Stomach (tissue), 9 donors: ENCODE measurements around the gene ITGA1. TPM values are rescaled to one million over a fixed set of nuclear protein-coding genes. Genes with fewer than 3 reads are reported as not detected.

Experiments
- DNase-seq, 2 donors: peaks; one replicate each; pipeline versions ENCODE4 v3.0.0 to v3.0.0-alpha.2; 2013 to 2019
- H3K27ac ChIP-seq, 5 donors: fragments of 200-600 bp in 4 of 5; sonication (generic) in 4 of 5; one replicate each; pipeline ENCODE4 v1.5.1; 2013 to 2019; ENCODE audit warnings: mild to moderate bottlenecking in 1 of 5, moderate library complexity in 1 of 5
- H3K27me3 ChIP-seq, 3 donors: fragments of 200-600 bp; sonication (generic); one replicate each; pipeline ENCODE4 v1.5.1; 2017 to 2019; ENCODE audit warnings: mixed run types in 1 of 3
- H3K36me3 ChIP-seq, 4 donors: fragments of 200-600 bp; sonication (generic); 1 replicate in 3 of 4; 2 replicates in 1 of 4; pipeline ENCODE4 v1.5.1; 2016 to 2019
- H3K4me1 ChIP-seq, 4 donors: fragments of 200-600 bp; sonication (generic); one replicate each; pipeline ENCODE4 v1.5.1; 2016 to 2019
- H3K4me3 ChIP-seq, 4 donors: fragments of 200-600 bp; sonication (generic) in 3 of 4; one replicate each; pipeline ENCODE4 v1.5.1; 2016 to 2019; ENCODE audit warnings: mild to moderate bottlenecking in 1 of 4
- H3K9me3 ChIP-seq, 4 donors: fragments of 200-600 bp; sonication (generic); one replicate each; pipeline ENCODE4 v1.5.1; 2016 to 2019
- CTCF ChIP-seq, 7 experiments: fragments of 450-650 bp in 4 of 7; fragments of 200-600 bp in 3 of 7; sonication (generic) in 3 of 7; IDR thresholded peaks; one replicate each; pipeline ENCODE4 v1.5.1; 2016 to 2019; ENCODE audit warnings: antibody characterized with exemption in 7 of 7, control low read depth in 2 of 7, mild to moderate bottlenecking in 1 of 7
- EP300 ChIP-seq: sonication (generic); formaldehyde crosslinking; IDR thresholded peaks from one replicate; pipeline ENCODE4 v1.6.1; 2017; ENCODE audit warnings: antibody characterized with exemption
- POLR2A ChIP-seq, 4 donors: fragments of 450-650 bp; IDR thresholded peaks; one replicate each; pipeline ENCODE4 v1.6.1; 2016; ENCODE audit warnings: antibody characterized with exemption in 4 of 4, control low read depth in 2 of 4, mild to moderate bottlenecking in 1 of 4, moderate library complexity in 1 of 4
- POLR2AphosphoS5 ChIP-seq, 3 donors: sonication (generic); formaldehyde crosslinking; IDR thresholded peaks; one replicate each; pipeline ENCODE4 v1.6.1; 2016; ENCODE audit warnings: antibody characterized with exemption in 3 of 3
- WGBS, 5 donors: extraction: QIAGEN DNeasy Blood & Tissue Kit in 3 of 5; methylation state at CpG; one replicate each; pipeline versions ENCODE4 v1.1.5 to v1.1.7; 2013 to 2018; 5-methylcytosine and 5-hydroxymethylcytosine counted together
- intact Hi-C: fragments of 100-400 bp; cut with DNase I; formaldehyde crosslinking; loops from one replicate; pipeline ENCODE4 v1.15.1; 2023; ENCODE audit warnings: low total_unique reads
- polyA plus RNA-seq, 3 donors: library from polyadenylated mRNA; stranded (reverse); fragments of 200-250 nt; gene quantifications; one replicate each; pipeline ENCODE4 v1.2.3, GENCODE V29; 2013
- total RNA-seq, 5 donors: library from RNA; depleted of rRNA; stranded (reverse); fragments of >200 nt; gene quantifications; one replicate each; pipeline versions ENCODE4 v1.1.0 to v1.2.3, GENCODE V29; 2014 to 2016
- donor health status: healthy with polysubstance abuse.
- donor health status: Bipolar disorder and iron deficiency.
- donor health status: healthy.

The ITGA1 gene
- total and polyA plus RNA-seq, 8 donors = 2.7 to 507 (median 77.0) TPM

- peaks cover 28 to 99% (median 71%) of the 10 kb centered on the region in 4 donors for H3K4me1 ChIP-seq
- DNase-seq = no peak
- no peaks in the 10 kb centered on the region for H3K9me3 ChIP-seq
- peak overlapping the region in 3 of 5 donors; percentile 44 to 95 (median 61) for H3K27ac ChIP-seq
- TF ChIP-seq EP300 (no peak), CTCF (IDR thresholded peaks at IDR 0.05) (no peak), POLR2A (IDR thresholded peaks at IDR 0.05) (no peak), POLR2AphosphoS5 (IDR thresholded peaks at IDR 0.05) (no peak)
- 67 to 89% (median 87%) methylated on average over 2 of the region's 2 CpGs for WGBS, 5 donors
- H3K27me3 ChIP-seq = no peaks in the 10 kb centered on the region
- intact Hi-C loops = no loop called here
- peaks cover 0 to 12% (median 5%) of the 10 kb centered on the region in 4 donors for H3K36me3 ChIP-seq
- no peak overlapping the region for H3K4me3 ChIP-seq
These were observed 17.9 kb downstream of the ITGA1 start for GRCh38 chr5:52805615-52806014.

GRCh38 chr5:52807037-52807436 lies 19.3 kb downstream of the ITGA1 start:
- Histone ChIP-seq H3K4me1 (peaks cover 14 to 99% (median 64%) of the 10 kb centered on the region in 4 donors), H3K27ac (no peak overlapping the region), H3K27me3 (no peaks in the 10 kb centered on the region), H3K9me3 (no peaks in the 10 kb centered on the region), H3K4me3 (no peak overlapping the region), H3K36me3 (peaks cover 0 to 8% (median 2%) of the 10 kb centered on the region in 4 donors)
- no peak for DNase-seq
- intact Hi-C loops = no loop called here
- TF ChIP-seq CTCF (IDR thresholded peaks at IDR 0.05) = no peak
- no peak for TF ChIP-seq POLR2A (IDR thresholded peaks at IDR 0.05)
- no peak for TF ChIP-seq POLR2AphosphoS5 (IDR thresholded peaks at IDR 0.05)
- no peak for TF ChIP-seq EP300

GRCh38 chr5:52807723-52808122 lies 20.0 kb downstream of the ITGA1 start:
- intact Hi-C loops = no loop called here
- no peaks in the 10 kb centered on the region for H3K9me3 ChIP-seq
- TF ChIP-seq POLR2AphosphoS5 (IDR thresholded peaks at IDR 0.05) (no peak), CTCF (IDR thresholded peaks at IDR 0.05) (no peak)
- H3K4me3 ChIP-seq = no peak overlapping the region
- H3K36me3 ChIP-seq = peaks cover 0 to 8% (median 0%) of the 10 kb centered on the region in 4 donors
- H3K4me1 ChIP-seq = peaks cover 8 to 99% (median 60%) of the 10 kb centered on the region in 4 donors
- DNase-seq = no peak
- H3K27ac ChIP-seq = peak overlapping the region in 3 of 5 donors; percentile 42 to 79 (median 58)
- H3K27me3 ChIP-seq = no peaks in the 10 kb centered on the region

- 43 to 58% (median 50%) methylated on average over 2 of the region's 2 CpGs for WGBS, 5 donors
- peaks cover 1 to 97% (median 59%) of the 10 kb centered on the region in 4 donors for H3K4me1 ChIP-seq
- H3K27ac ChIP-seq = peak overlapping the region in 3 of 5 donors; percentile 64 to 79 (median 75)
- no peak overlapping the region for H3K4me3 ChIP-seq
- no peak for TF ChIP-seq POLR2AphosphoS5 (IDR thresholded peaks at IDR 0.05)
- intact Hi-C loops = no loop called here
- peaks cover 0 to 1% (median 0%) of the 10 kb centered on the region in 4 donors for H3K36me3 ChIP-seq
- DNase-seq = no peak
- H3K27me3 ChIP-seq = no peaks in the 10 kb centered on the region
- H3K9me3 ChIP-seq = no peaks in the 10 kb centered on the region
These were observed 20.7 kb downstream of the ITGA1 start for GRCh38 chr5:52808316-52808901.

- H3K36me3 ChIP-seq = no peaks in the 10 kb centered on the region
- H3K27me3 ChIP-seq = no peaks in the 10 kb centered on the region
- H3K27ac ChIP-seq = peak overlapping the region; percentile 52 to 79 (median 64)
- no peaks in the 10 kb centered on the region for H3K9me3 ChIP-seq
- intact Hi-C loops = no loop called here
- 28 to 63% (median 49%) methylated on average over 1 of the region's 1 CpG for WGBS, 5 donors
- peak in 1 of 3 donors; percentile 30 for TF ChIP-seq POLR2AphosphoS5 (IDR thresholded peaks at IDR 0.05)
- TF ChIP-seq CTCF (IDR thresholded peaks at IDR 0.05) = no peak
- peaks cover 0 to 97% (median 51%) of the 10 kb centered on the region in 4 donors for H3K4me1 ChIP-seq
- no peak for DNase-seq
- H3K4me3 ChIP-seq = no peak overlapping the region
These were observed 22.2 kb downstream of the ITGA1 start for GRCh38 chr5:52809884-52810283.
